ENCODE results near the gene PTP4A1.

DNA sequence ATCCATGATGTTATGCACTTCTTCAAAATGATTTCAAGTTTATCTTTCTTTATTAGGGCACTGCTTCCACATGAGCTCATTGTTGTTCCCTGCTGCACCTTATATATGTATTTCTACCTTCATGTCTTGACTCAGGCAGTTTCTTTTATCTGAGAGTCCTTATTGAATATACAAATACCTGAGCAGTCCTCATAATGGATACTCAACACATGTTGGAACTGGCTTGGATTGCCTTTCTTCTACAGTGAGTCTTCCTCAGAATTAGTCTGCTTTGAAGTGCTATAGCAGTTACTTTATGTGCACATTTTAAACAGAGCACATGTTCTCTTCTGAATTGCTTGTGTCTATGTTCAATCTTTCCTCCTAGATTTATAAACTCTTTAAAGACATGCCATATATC is 45.3 kb upstream of the PTP4A1 start:
- TF ChIP-seq, protein P1, sequence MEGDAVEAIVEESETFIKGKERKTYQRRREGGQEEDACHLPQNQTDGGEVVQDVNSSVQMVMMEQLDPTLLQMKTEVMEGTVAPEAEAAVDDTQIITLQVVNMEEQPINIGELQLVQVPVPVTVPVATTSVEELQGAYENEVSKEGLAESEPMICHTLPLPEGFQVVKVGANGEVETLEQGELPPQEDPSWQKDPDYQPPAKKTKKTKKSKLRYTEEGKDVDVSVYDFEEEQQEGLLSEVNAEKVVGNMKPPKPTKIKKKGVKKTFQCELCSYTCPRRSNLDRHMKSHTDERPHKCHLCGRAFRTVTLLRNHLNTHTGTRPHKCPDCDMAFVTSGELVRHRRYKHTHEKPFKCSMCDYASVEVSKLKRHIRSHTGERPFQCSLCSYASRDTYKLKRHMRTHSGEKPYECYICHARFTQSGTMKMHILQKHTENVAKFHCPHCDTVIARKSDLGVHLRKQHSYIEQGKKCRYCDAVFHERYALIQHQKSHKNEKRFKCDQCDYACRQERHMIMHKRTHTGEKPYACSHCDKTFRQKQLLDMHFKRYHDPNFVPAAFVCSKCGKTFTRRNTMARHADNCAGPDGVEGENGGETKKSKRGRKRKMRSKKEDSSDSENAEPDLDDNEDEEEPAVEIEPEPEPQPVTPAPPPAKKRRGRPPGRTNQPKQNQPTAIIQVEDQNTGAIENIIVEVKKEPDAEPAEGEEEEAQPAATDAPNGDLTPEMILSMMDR (IDR thresholded peaks at IDR 0.05; ENCODE audit: insufficient read depth, low read depth, low read length) = no peak
- TF ChIP-seq EZH2 (IDR thresholded peaks at IDR 0.05; ENCODE audit: insufficient read depth, low read length) = no peak
